Measurements from ENCODE around the gene PARP9. TPM values are rescaled to one million over a fixed set of nuclear protein-coding genes. Genes with fewer than 3 reads are reported as not detected.
"Not testable (repeated sequence)": the region's sequence is repeated elsewhere in the genome, so short reads cannot be mapped to it uniquely, and the experiment has no call there.

PARP9 gene
- total RNA-seq, 3 donors from 2014 or later, result 18.2 to 30.9 (median 20.3) TPM

DNA sequence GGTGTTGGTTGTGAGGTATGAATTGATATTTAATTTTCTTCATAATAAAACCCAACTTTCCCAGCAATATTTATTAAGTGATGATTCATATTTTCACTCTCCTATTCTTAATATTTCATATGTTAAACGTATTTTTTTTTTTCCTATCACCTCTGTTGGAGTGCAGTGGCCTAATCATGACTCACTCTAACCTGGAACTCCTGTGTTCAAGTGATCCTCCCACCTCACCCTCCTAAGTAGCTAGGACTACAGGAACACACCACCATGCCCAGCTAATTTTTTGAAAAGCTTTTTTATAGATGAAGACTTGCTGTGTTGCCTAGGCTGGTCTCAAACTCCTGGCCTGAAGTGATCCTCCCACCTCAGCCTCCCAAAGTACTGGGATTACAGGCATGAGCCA is 22.0 kb upstream of the PARP9 start:
- Mint-ChIP-seq H3K4me1 (ENCODE audit: low read depth) (peaks cover 56% of the 10 kb centered on the region), H3K36me3 (ENCODE audit: insufficient read depth) (peaks cover 41% of the 10 kb centered on the region), H3K27me3 (ENCODE audit: low read depth) (no peaks in the 10 kb centered on the region), H3K4me3 (peak overlapping the region; percentile 46), H3K9me3 (peaks cover 16% of the 10 kb centered on the region)
- peak; percentile 55 to 59 for ATAC-seq
- no peak for DNase-seq

DNA sequence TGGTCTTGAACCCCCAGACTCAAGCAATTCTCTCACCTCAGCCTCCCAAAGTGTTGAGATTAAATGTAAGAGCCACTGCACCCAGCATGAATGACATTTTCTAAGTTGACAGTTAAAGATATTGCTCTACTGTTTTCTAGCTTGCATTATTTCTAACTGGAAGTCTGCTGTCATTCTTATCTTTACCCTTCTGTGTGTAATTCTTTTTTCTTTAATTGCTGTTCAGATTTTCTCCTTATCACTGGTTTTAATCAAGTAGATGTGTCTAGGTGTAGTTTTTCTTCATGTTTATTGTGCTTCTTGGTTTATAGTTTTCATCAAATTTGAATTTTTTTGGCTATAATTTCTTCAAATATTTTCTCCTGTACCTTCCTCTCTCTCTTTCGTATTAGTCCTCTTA is 18.3 kb upstream of the PARP9 start:
- Mint-ChIP-seq H3K4me3 (no peak overlapping the region), H3K4me1 (ENCODE audit: low read depth) (peaks cover 54% of the 10 kb centered on the region), H3K36me3 (ENCODE audit: insufficient read depth) (peaks cover 34% of the 10 kb centered on the region)

DNA sequence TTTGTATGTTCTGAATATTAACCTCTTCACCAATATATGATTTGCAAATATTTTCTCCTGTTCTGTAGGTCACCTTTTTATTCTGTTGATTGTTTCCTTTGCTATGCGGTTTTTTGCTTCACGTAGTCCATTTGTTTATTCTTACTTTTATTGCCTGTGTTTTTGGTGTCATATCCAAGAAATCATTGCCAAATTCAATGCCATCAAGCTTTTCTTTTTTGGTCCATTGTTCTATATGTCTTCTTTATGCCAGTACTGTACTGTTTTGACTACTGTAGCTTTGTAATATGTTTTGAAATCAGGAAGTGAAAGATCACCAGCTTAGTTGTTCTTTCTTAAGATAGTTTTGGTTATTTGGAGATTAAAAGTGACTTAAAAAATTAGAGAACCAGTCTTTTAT is 17.5 kb upstream of the PARP9 start:
- DNase-seq (no peak), ATAC-seq (no peak)
- Mint-ChIP-seq H3K4me3 (no peak overlapping the region), H3K9me3 (peaks cover 16% of the 10 kb centered on the region), H3K36me3 (ENCODE audit: insufficient read depth) (peaks cover 34% of the 10 kb centered on the region), H3K4me1 (ENCODE audit: low read depth) (peaks cover 55% of the 10 kb centered on the region), H3K27me3 (ENCODE audit: low read depth) (no peaks in the 10 kb centered on the region)

More for the DNA sequence above, 18.3 kb upstream of the PARP9 start:
- H3K27me3 Mint-ChIP-seq (ENCODE audit: low read depth), result no peaks in the 10 kb centered on the region
- DNase-seq (no peak), ATAC-seq (no peak)
- H3K9me3 Mint-ChIP-seq, result peaks cover 16% of the 10 kb centered on the region

DNA sequence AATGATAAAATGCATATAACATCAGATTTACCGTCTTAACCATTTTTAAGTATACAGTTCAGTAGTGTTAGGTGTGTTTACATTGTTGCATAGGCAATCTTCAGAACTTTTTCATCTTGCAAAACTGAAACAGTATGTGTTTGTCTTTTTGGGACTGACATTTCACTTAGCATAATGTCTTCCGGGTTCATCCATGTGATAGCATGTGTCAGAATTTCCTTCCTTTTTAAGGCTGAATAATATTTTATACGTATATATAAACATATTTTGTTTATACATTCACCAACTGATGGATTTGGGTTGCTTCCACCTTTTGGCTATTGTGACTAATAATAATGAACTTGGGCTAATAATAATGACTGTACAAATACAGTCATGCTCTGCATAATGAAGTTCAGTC is 16.4 kb upstream of the PARP9 start:
- Mint-ChIP-seq H3K4me3 (no peak overlapping the region), H3K36me3 (ENCODE audit: insufficient read depth) (peaks cover 31% of the 10 kb centered on the region), H3K27me3 (ENCODE audit: low read depth) (no peaks in the 10 kb centered on the region), H3K9me3 (peaks cover 16% of the 10 kb centered on the region), H3K4me1 (ENCODE audit: low read depth) (peaks cover 56% of the 10 kb centered on the region)
- ATAC-seq (no peak), DNase-seq (no peak)

DNA sequence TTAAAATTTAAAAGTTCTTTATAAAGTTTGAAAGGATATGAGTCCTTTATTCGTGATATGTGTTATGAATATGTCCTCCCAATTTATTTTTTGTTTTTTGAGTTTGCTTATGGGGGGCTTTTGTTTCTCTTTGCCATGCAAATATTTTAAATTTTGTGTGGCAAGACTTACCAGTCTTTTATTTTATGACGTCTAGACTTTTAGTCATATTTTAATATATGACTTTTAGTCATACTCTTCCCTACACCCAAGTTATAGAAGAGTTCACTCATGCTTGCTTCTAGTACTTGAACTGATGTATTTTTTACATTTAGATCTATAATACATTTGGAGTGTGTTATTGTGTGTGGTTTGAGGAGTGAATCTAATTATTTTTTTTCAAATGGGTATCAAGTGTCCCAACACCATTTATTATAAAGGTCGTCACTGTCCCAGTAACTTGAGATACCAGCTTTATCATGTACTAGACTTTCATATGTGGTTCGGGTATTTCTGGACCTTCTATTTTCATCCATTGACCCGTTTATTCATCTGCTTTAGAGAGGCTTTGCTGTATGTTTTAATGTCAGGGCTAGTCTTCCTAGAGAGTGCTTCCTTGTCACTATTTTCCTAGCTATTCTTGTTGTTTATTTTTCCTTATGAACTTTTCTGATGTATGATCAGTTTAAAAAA is 14.1 kb upstream of the PARP9 start:
- ATAC-seq (peak; percentile 32 to 44), DNase-seq (no peak)
- Mint-ChIP-seq H3K9me3 (peaks cover 16% of the 10 kb centered on the region), H3K4me3 (peak overlapping the region; percentile 97), H3K27me3 (ENCODE audit: low read depth) (no peaks in the 10 kb centered on the region), H3K36me3 (ENCODE audit: insufficient read depth) (peaks cover 26% of the 10 kb centered on the region), H3K4me1 (ENCODE audit: low read depth) (peaks cover 61% of the 10 kb centered on the region)

DNA sequence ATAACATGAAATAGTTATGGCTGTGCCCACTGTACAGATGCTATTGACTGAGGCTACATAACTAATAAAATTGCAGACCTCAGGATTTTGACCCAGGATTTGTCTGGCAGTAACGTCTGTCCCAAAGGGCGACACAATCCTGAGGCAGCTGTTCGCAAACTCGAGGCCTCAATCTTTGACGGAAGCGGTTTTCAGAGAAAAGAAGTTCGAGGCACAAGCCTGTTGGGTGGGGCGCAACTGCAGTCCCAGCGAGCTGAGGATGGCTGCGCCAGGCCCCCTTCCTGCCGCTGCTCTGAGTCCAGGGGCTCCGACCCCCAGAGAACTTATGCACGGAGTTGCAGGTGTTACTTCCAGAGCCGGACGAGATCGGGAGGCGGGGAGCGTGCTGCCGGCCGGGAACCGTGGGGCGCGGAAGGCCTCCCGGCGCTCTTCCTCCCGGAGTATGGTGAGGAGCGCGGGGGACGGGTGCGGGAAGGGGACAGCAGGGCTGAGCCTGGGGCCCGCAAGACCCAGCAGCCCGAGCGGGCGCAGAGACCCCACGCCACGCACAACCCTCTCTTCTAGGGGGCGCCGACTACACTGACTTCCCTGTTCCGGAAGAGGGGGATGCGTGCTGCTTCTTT is 13.4 kb upstream of the PARP9 start, which contains the start of gene PARP15:
TSS of gene PARP15 (plus strand) at position 242 of the 623 bp plus-strand sequence. CDS start at position 260, 18 bp downstream.
- peak within 1 kb of the TSS; percentile 97 for H3K4me3 Mint-ChIP-seq
- H3K36me3 Mint-ChIP-seq (ENCODE audit: insufficient read depth), result peaks cover 26% of the 10 kb centered on the region
- H3K9me3 Mint-ChIP-seq, result peaks cover 13% of the 10 kb centered on the region
- no peaks in the 10 kb centered on the region for H3K27me3 Mint-ChIP-seq (ENCODE audit: low read depth)
- peaks cover 66% of the 10 kb centered on the region for H3K4me1 Mint-ChIP-seq (ENCODE audit: low read depth)
- peak; percentile 30 for DNase-seq
- ATAC-seq, result peak; percentile 9 to 16

DNA sequence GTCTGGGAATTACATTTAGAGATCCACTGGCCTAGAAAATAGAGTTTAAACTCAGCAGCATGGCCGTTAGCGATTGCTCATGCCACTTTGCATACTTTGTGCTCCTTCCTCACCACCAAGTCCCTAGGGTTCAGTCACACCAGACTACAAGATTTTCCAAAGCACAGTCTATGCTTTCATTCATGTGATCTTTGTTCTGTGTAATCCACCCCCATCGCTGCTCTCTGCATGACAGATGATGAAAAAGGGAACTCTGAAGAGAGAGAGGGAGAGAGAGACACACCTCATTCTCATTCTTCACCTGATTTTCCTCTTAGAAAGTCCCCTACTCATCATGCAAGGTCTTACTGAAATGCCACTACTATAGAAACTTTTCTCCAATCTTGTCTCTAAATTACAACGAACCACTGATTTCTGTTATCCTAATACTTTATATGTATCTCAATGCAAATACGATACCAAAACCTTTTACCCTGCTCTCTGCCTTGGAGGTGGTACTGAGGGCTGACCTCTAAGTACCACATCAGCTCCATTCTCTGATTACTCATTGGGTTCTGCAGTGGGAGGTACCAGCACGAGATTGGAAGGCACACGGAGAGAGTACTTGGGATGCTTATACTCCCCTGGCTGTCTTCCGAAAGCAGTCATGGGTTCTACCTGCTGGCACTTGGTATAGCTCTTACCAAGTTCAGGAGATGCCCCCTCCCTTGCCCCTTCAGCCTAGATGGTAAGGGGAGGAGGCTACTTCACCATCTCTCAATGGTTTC is 12.3 kb upstream of the PARP9 start:
- Mint-ChIP-seq H3K36me3 (ENCODE audit: insufficient read depth) (peaks cover 21% of the 10 kb centered on the region), H3K9me3 (peaks cover 3% of the 10 kb centered on the region), H3K4me3 (peak overlapping the region; percentile 97), H3K4me1 (ENCODE audit: low read depth) (peaks cover 66% of the 10 kb centered on the region), H3K27me3 (ENCODE audit: low read depth) (no peaks in the 10 kb centered on the region)
- no peak for DNase-seq
- ATAC-seq, result peak; percentile 86

DNA sequence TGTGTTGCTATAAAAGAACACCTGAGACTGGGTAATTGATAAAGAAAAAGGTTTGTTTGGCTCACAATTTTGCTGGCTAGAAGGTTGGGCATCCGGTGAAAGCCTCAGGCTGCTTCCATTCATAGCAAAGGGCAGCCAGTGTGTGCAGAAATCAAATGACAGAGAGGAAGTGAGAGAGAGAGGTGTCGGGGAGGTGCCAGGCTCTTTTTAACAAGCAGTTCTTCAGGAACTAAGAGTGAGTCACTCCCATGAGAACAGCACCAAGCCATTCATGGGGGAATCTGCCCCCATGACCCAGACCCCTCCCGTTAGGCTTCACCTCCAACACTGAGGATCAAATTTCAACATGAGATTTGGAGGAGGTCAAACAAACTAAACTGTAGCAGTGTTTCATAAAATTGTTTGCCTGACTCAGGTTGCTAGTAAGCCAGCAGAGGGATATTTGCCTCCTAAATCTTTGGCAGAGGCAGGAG is 8.9 kb upstream of the PARP9 start:
- peaks cover 77% of the 10 kb centered on the region for H3K4me1 Mint-ChIP-seq (ENCODE audit: low read depth)
- ATAC-seq, result peak; percentile 22 to 29
- no peaks in the 10 kb centered on the region for H3K9me3 Mint-ChIP-seq
- no peak overlapping the region for H3K4me3 Mint-ChIP-seq
- peaks cover 44% of the 10 kb centered on the region for H3K36me3 Mint-ChIP-seq (ENCODE audit: insufficient read depth)
- H3K27me3 Mint-ChIP-seq (ENCODE audit: low read depth), result no peaks in the 10 kb centered on the region
- no peak for DNase-seq

DNA sequence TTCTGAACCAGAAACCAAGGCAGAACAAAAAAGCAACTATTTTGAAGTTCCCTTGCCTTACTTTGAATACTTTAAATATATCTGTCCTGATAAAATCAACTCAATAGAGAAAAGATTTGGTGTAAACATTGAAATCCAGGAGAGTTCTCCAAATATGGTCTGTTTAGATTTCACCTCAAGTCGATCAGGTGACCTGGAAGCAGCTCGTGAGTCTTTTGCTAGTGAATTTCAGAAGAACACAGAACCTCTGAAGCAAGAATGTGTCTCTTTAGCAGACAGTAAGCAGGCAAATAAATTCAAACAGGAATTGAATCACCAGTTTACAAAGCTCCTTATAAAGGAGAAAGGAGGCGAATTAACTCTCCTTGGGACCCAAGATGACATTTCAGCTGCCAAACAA is 4.7 kb upstream of the PARP9 start:
- Mint-ChIP-seq H3K4me1 (ENCODE audit: low read depth) (peaks cover 75% of the 10 kb centered on the region), H3K4me3 (peak overlapping the region; percentile 14), H3K36me3 (ENCODE audit: insufficient read depth) (peaks cover 51% of the 10 kb centered on the region), H3K27me3 (ENCODE audit: low read depth) (no peaks in the 10 kb centered on the region), H3K9me3 (no peaks in the 10 kb centered on the region)
- DNase-seq, result no peak
- no peak for ATAC-seq

DNA sequence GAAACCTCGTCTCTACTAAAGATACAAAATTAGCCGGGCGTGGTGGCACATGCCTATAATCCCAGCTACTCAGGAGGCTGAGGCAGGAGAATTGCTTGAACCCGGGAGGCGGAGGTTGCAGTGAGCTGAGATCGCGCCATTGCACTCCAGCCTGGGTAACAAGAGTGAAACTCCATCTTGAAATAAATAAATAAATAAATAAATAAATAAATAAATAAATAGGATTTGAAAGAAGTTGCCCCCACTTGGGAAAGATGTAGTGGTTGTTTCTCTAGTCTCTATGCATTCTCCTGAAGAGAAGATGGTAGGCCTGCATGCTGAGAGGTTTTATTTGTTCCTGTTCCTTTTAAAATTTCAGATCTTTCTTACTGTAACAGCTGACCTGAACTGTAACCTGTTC is 4.0 kb upstream of the PARP9 start:
- not testable (repeated sequence) for H3K27me3 Mint-ChIP-seq (ENCODE audit: low read depth); H3K4me3 Mint-ChIP-seq; H3K9me3 Mint-ChIP-seq; DNase-seq; ATAC-seq
- peaks cover 49% of the 10 kb centered on the region for H3K36me3 Mint-ChIP-seq (ENCODE audit: insufficient read depth)
- H3K4me1 Mint-ChIP-seq (ENCODE audit: low read depth), result peaks cover 73% of the 10 kb centered on the region

DNA sequence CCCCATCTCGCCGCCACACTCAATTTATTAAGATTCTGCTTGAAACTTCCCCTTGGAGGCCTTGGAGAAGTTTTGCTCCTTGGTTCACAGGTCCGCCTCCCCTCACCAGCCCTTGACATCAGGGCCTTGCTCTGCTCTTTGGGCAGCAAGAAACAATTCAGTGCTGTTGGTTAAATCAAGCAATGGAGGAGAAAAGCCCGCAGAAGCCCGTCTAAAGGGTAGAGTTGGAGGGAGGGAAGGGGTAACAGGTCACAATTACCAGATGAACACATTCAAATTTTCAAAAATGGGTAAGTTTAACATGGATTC is 429 bp downstream of the PARP9 start:
- peak; percentile 1 to 3 for ATAC-seq
- DNase-seq, result no peak
- H3K4me3 Mint-ChIP-seq, result peak overlapping the region; percentile 89
- H3K4me1 Mint-ChIP-seq (ENCODE audit: low read depth), result peaks cover 68% of the 10 kb centered on the region
- peaks cover 35% of the 10 kb centered on the region for H3K36me3 Mint-ChIP-seq (ENCODE audit: insufficient read depth)
- no peaks in the 10 kb centered on the region for H3K9me3 Mint-ChIP-seq
- H3K27me3 Mint-ChIP-seq (ENCODE audit: low read depth), result no peaks in the 10 kb centered on the region

DNA sequence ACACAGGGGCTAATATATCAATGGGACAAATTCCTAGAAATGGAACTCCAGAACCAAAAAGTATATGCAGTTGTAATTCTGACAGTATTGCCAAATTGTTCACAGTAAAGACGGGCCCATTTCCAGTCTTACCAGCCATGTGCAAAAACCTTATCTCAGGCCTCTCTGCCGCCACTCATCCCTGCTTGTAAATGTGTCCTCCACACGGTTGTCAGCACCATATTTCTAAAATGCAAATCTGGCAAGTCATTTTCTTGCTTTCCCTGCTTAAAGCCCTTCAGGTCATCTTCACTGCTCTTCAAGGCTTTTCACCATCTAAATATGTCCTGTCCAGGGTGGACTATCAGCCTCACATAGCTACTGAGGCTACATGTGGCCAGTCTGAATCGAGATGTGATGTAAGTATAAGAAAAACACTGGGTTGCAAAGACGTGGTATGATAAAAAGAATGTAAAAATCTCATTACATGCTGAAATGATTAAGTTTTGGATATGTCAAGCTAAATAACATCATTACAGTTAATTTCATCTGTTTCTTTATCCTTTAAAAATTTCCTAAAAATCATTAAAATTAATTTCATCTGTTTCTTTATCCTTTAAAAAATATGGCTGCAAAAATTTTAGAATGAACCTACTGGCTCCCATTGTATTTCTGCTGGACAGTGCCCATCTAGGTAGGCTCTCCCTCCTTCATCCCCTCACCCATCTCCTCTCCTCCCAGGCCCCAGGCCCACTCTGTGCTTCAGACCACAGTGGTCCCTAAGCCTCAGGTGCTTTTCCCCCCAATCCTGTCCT is 980 bp downstream of the PARP9 start:
- H3K4me1 Mint-ChIP-seq (ENCODE audit: low read depth), result peaks cover 63% of the 10 kb centered on the region
- DNase-seq (no peak), ATAC-seq (no peak)
- peak overlapping the region; percentile 89 for H3K4me3 Mint-ChIP-seq
- peaks cover 31% of the 10 kb centered on the region for H3K36me3 Mint-ChIP-seq (ENCODE audit: insufficient read depth)
- H3K9me3 Mint-ChIP-seq, result no peaks in the 10 kb centered on the region
- H3K27me3 Mint-ChIP-seq (ENCODE audit: low read depth), result no peaks in the 10 kb centered on the region

DNA sequence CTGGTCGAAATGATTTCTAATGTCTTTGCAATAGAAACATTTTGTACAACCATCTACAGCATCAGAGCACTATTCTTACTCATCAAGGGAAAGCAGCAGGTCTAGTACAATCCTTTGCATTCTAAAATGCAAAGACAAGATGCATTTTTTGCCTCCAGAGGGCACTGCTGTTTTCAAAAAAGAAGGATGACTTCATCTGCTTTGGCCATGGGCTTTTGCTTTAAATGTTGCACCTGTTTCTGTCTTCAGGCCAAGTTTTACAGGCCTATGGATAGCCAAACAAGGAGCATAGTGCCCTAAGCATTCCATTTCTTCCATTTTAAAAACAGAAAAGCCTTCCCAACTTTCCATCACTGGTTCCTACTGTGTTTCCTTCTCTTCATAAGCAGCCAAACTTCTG is 3.4 kb downstream of the PARP9 start:
- peaks cover 41% of the 10 kb centered on the region for H3K4me1 Mint-ChIP-seq (ENCODE audit: low read depth)
- peak overlapping the region; percentile 45 for H3K4me3 Mint-ChIP-seq
- H3K27me3 Mint-ChIP-seq (ENCODE audit: low read depth), result no peaks in the 10 kb centered on the region
- ATAC-seq, result peak; percentile 29 to 34
- H3K36me3 Mint-ChIP-seq (ENCODE audit: insufficient read depth), result peaks cover 28% of the 10 kb centered on the region
- DNase-seq, result peak; percentile 49
- no peaks in the 10 kb centered on the region for H3K9me3 Mint-ChIP-seq

DNA sequence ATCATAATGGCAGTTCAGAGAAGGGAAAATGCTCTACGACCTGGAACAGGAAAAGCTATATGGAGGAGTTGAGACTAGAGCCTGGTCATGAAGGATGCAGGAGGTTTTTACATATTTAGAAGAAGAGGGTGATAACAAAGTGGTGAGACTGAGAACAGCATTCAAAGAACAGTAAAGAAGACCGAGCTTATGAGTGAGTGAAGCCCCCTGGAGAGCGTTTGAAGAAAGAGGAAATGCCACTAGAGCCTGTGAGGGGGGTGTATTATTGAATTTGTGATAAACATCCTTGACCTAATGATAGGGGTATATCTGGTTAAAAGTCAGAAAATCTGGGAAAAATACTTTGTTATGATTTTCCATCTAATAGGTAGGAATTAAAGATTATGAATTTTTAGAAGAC is 4.2 kb downstream of the PARP9 start:
- Mint-ChIP-seq H3K4me3 (no peak overlapping the region), H3K4me1 (ENCODE audit: low read depth) (peaks cover 43% of the 10 kb centered on the region), H3K9me3 (no peaks in the 10 kb centered on the region), H3K36me3 (ENCODE audit: insufficient read depth) (peaks cover 36% of the 10 kb centered on the region), H3K27me3 (ENCODE audit: low read depth) (no peaks in the 10 kb centered on the region)
- ATAC-seq (no peak), DNase-seq (no peak)
